ENCODE measurements around the gene FAM171A2. TPM values are rescaled to one million over a fixed set of nuclear protein-coding genes. Genes with fewer than 3 reads are reported as not detected.

Gene FAM171A2
- total and polyA plus RNA-seq, 2 donors (not counting 1 experiment from before 2014, with no cell fraction given): 0.18 to 0.69 TPM

DNA sequence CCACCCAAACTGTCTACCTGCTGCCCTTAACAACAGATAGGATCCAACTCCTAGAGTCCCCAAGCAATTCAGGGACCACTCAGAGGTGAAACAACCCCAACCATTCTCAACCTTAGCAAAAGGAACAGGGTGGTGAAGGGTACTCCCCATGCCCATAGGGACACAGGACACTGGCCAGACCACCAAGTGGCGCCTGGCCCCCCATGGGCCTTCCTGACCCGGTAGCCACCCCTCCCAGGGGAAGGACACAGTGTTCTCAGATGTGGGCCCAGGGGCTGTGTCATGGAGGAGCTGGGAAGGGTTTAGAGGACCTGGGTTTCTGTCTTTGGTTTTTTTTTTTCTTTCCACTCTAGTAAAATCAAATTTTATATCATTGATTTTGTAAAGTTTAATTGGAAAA lies 29.3 kb downstream of the FAM171A2 start:
- peaks cover 21% of the 10 kb centered on the region for H3K4me1 Mint-ChIP-seq
- peak overlapping the region; percentile 47 for H3K27ac Mint-ChIP-seq
- peaks cover 4 to 26% of the 10 kb centered on the region in 2 donors for H3K4me1 ChIP-seq (ENCODE audit: control insufficient read depth in 2 of 2, insufficient read depth in 2 of 2, low read length in 2 of 2)
- ATAC-seq (ENCODE audit: low read depth) (no peak), DNase-seq (no peak)
- intact Hi-C loops (cut with micrococcal nuclease): no loop called here
- no peaks in the 10 kb centered on the region for H3K9me3 Mint-ChIP-seq (ENCODE audit: insufficient read depth)
- WGBS (ENCODE audit: insufficient coverage): 40% methylated on average over 1 of the region's 2 CpGs
- H3K27me3 Mint-ChIP-seq: no peaks in the 10 kb centered on the region
- ChIA-PET POLR2A (no interaction called here), CTCF (interaction anchor here (0.9 to 7.4 kb wide), 6 partner anchors 10 to 390 kb away, joined by 3 to 117 read pairs (median 18); partner anchors contain the start of gene GRN)
- H3K27me3 ChIP-seq (replicated peaks in 1 of 4; ENCODE audit: control extremely low read depth in 1 of 4, control insufficient read depth in 3 of 4, insufficient read depth in 4 of 4, low read length in 3 of 4): no peaks in the 10 kb centered on the region
- H3K27ac ChIP-seq (ENCODE audit: low read length in 2 of 2): no peak overlapping the region
- TF ChIP-seq, protein P1, sequence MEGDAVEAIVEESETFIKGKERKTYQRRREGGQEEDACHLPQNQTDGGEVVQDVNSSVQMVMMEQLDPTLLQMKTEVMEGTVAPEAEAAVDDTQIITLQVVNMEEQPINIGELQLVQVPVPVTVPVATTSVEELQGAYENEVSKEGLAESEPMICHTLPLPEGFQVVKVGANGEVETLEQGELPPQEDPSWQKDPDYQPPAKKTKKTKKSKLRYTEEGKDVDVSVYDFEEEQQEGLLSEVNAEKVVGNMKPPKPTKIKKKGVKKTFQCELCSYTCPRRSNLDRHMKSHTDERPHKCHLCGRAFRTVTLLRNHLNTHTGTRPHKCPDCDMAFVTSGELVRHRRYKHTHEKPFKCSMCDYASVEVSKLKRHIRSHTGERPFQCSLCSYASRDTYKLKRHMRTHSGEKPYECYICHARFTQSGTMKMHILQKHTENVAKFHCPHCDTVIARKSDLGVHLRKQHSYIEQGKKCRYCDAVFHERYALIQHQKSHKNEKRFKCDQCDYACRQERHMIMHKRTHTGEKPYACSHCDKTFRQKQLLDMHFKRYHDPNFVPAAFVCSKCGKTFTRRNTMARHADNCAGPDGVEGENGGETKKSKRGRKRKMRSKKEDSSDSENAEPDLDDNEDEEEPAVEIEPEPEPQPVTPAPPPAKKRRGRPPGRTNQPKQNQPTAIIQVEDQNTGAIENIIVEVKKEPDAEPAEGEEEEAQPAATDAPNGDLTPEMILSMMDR (IDR thresholded peaks at IDR 0.05): no peak
- TF ChIP-seq EZH2 (IDR thresholded peaks at IDR 0.05; ENCODE audit: borderline replicate concordance, insufficient read depth, low read depth, low read length, poor library complexity, severe bottlenecking): no peak
- H3K79me2 ChIP-seq (ENCODE audit: control insufficient read depth, insufficient read depth, low read length): no peaks in the 10 kb centered on the region
- no peak overlapping the region for H3K4me2 ChIP-seq (replicated peaks; ENCODE audit: low read depth, low read length, poor library complexity, severe bottlenecking)
- no peak overlapping the region for H3K9ac ChIP-seq (ENCODE audit: low read length)
- H4K20me1 ChIP-seq (ENCODE audit: control insufficient read depth, insufficient read depth, low read length, poor library complexity, severe bottlenecking): no peaks in the 10 kb centered on the region
- no peak overlapping the region for H3K4me3 ChIP-seq (ENCODE audit: control extremely low read depth in 1 of 5, extremely low read depth in 1 of 5, insufficient read depth in 1 of 5, low read depth in 2 of 5, low read length in 4 of 5)
- no peaks in the 10 kb centered on the region for H3K36me3 ChIP-seq (replicated peaks in 1 of 2; ENCODE audit: control extremely low read depth in 1 of 2, control insufficient read depth in 1 of 2, extremely low read depth in 1 of 2, insufficient read depth in 2 of 2, low read length in 1 of 2)
- no peaks in the 10 kb centered on the region for H3K9me3 ChIP-seq (ENCODE audit: control extremely low read depth in 1 of 3, control insufficient read depth in 2 of 3, insufficient read depth in 1 of 3, low read length in 2 of 3)
- no peak overlapping the region for H2AFZ ChIP-seq (ENCODE audit: insufficient read depth, low read depth, low read length, poor library complexity, severe bottlenecking)
- H3K4me3 Mint-ChIP-seq: no peak overlapping the region

DNA sequence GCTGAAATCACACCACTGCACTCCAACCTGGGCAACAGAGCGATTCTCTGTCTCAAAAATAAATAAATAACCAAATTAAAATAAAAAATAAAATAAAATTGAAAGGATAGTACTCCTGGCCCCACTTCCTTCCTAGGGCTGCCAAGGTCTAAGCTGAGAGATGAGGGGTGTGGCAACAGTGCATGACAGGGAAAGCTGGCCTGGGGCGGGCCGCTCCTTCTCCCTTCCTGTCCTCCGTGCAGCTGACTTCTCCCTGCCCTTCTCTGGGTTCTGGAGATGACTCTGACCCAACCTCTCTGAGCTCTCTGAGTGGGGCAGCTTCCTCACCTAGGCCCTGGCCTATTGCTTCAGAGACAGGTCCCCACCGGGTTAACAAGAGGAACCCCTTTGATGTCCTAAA lies 30.3 kb downstream of the FAM171A2 start:
- Histone ChIP-seq H3K4me3 (ENCODE audit: control extremely low read depth in 1 of 5, extremely low read depth in 1 of 5, insufficient read depth in 1 of 5, low read depth in 2 of 5, low read length in 4 of 5) (no peak overlapping the region), H3K27me3 (replicated peaks in 1 of 4; ENCODE audit: control extremely low read depth in 1 of 4, control insufficient read depth in 3 of 4, insufficient read depth in 4 of 4, low read length in 3 of 4) (no peaks in the 10 kb centered on the region), H3K27ac (ENCODE audit: low read length in 2 of 2) (no peak overlapping the region), H2AFZ (ENCODE audit: insufficient read depth, low read depth, low read length, poor library complexity, severe bottlenecking) (no peak overlapping the region), H3K9ac (ENCODE audit: low read length) (no peak overlapping the region), H3K9me3 (ENCODE audit: control extremely low read depth in 1 of 3, control insufficient read depth in 2 of 3, insufficient read depth in 1 of 3, low read length in 2 of 3) (no peaks in the 10 kb centered on the region), H3K4me2 (replicated peaks; ENCODE audit: low read depth, low read length, poor library complexity, severe bottlenecking) (no peak overlapping the region), H4K20me1 (ENCODE audit: control insufficient read depth, insufficient read depth, low read length, poor library complexity, severe bottlenecking) (no peaks in the 10 kb centered on the region), H3K4me1 (ENCODE audit: control insufficient read depth in 2 of 2, insufficient read depth in 2 of 2, low read length in 2 of 2) (peaks cover 4 to 26% of the 10 kb centered on the region in 2 donors), H3K79me2 (ENCODE audit: control insufficient read depth, insufficient read depth, low read length) (no peaks in the 10 kb centered on the region), H3K36me3 (replicated peaks in 1 of 2; ENCODE audit: control extremely low read depth in 1 of 2, control insufficient read depth in 1 of 2, extremely low read depth in 1 of 2, insufficient read depth in 2 of 2, low read length in 1 of 2) (no peaks in the 10 kb centered on the region)
- POLR2A ChIA-PET: interaction anchor here (0.8 kb wide), 1 partner anchor 30 kb away, joined by 5 read pairs; the partner anchor contains the start of gene FAM171A2
- no peak for TF ChIP-seq EZH2 (IDR thresholded peaks at IDR 0.05; ENCODE audit: borderline replicate concordance, insufficient read depth, low read depth, low read length, poor library complexity, severe bottlenecking)
- TF ChIP-seq, protein P1 (IDR thresholded peaks at IDR 0.05): no peak
- intact Hi-C loops (cut with micrococcal nuclease): no loop called here
- H3K4me3 Mint-ChIP-seq: no peak overlapping the region
- ATAC-seq (ENCODE audit: low read depth): no peak
- no peaks in the 10 kb centered on the region for H3K27me3 Mint-ChIP-seq
- no peaks in the 10 kb centered on the region for H3K9me3 Mint-ChIP-seq (ENCODE audit: insufficient read depth)
- CTCF ChIA-PET: interaction anchor here (0.8 to 7.4 kb wide), 5 partner anchors 11 to 331 kb away, joined by 3 to 117 read pairs (median 20); partner anchors contain the start of gene GRN
- DNase-seq: no peak
- WGBS (ENCODE audit: insufficient coverage): 84% methylated on average over 3 of the region's 5 CpGs
- no peak overlapping the region for H3K27ac Mint-ChIP-seq
- H3K4me1 Mint-ChIP-seq: peaks cover 17% of the 10 kb centered on the region
